Ovary (tissue), 9 donors: ENCODE results near the gene AGRP. TPM values are rescaled to one million over a fixed set of nuclear protein-coding genes. Genes with fewer than 3 reads are reported as not detected.

Source experiments
- DNase-seq, 5 donors: peaks; one replicate each; pipeline ENCODE4 v3.0.0-alpha.2; 2019 to 2020
- H3K27ac ChIP-seq, 2 donors: fragments of 200-600 bp; one replicate each; pipeline versions ENCODE4 v1.5.1 to v1.8.0; 2019 to 2022
- H3K27me3 ChIP-seq: fragments of 200-600 bp; one replicate; pipeline ENCODE4 v1.8.0; 2022
- H3K36me3 ChIP-seq: fragments of 200-600 bp; sonication (generic); one replicate; pipeline ENCODE4 v1.5.1; 2019
- H3K4me1 ChIP-seq: one replicate; pipeline ENCODE4 v1.8.1; 2013; ENCODE audit warnings: mild to moderate bottlenecking, moderate library complexity; ENCODE audit not compliant: insufficient read depth
- H3K4me3 ChIP-seq: fragments of 200-600 bp; sonication (generic); one replicate; pipeline ENCODE4 v1.5.1; 2017
- H3K9me3 ChIP-seq, 2 donors: fragments of 200-600 bp in 1 of 2; sonication (generic) in 1 of 2; one replicate each; pipeline versions ENCODE4 v1.5.1 to v1.8.1; 2013 to 2019; ENCODE audit warnings: mild to moderate bottlenecking in 1 of 2, moderate library complexity in 1 of 2
- CTCF ChIP-seq, 3 donors: fragments of 450-650 bp in 2 of 3; fragments of 200-600 bp in 1 of 3; IDR thresholded peaks; one replicate each; pipeline versions ENCODE4 v1.5.1 to v1.8.0; 2016 to 2022; ENCODE audit warnings: antibody characterized with exemption in 3 of 3, mild to moderate bottlenecking in 1 of 3
- EP300 ChIP-seq: sonication (generic); formaldehyde crosslinking; IDR thresholded peaks from one replicate; pipeline ENCODE4 v1.6.1; 2017; ENCODE audit warnings: antibody characterized with exemption
- POLR2A ChIP-seq: fragments of 450-650 bp; IDR thresholded peaks from one replicate; pipeline ENCODE4 v1.6.1; 2017; ENCODE audit warnings: antibody characterized with exemption, mild to moderate bottlenecking, moderate library complexity
- WGBS, 3 donors: extraction: QIAGEN DNeasy Blood & Tissue Kit in 1 of 3; methylation state at CpG; one replicate each; pipeline versions ENCODE4 v1.1.5 to v1.1.7; 2013 to 2017; 5-methylcytosine and 5-hydroxymethylcytosine counted together
- intact Hi-C, 4 donors: fragments of 100-400 bp; cut with DNase I; formaldehyde crosslinking; loops; one replicate each; pipeline versions ENCODE4 v1.11.0 to v1.15.1; 2022 to 2023
- polyA plus RNA-seq, 2 donors: library from polyadenylated mRNA; stranded (reverse); fragments of 200-250 nt in 1 of 2; fragments of 350-450 nt in 1 of 2; fragmentation: Illumina TruSeq in 1 of 2; extraction: RNeasy Lipid Tissue Mini Kit (QIAGEN cat#74804) in 1 of 2; gene quantifications; one replicate each; pipeline ENCODE4 v1.2.3, GENCODE V29; 2013 to 2014
- total RNA-seq, 7 donors: library from RNA; depleted of rRNA in 2 of 7; stranded (reverse); fragments of >200 nt in 2 of 7; fragmentation: NEBNext Ultra II Directional in 3 of 7; extraction: Animal tissue kit (Norgen Biotek cat#: 25700) in 3 of 7; gene quantifications; one replicate each; pipeline versions ENCODE4 v1.1.0 to v1.2.4, GENCODE V29; 2016 to 2023
- donor health status: DM: no; HTN: no; CAD: no; lungs with moderate emphysema.
- donor health status: DM: no; HTN: no; CAD: no.
- donor health status: Bipolar disorder and iron deficiency.
- donor health status: DM: yes; HTN: yes; CAD: no.
- donor health status: DM: no; HTN: no; CAD: no.
- donor health status: DM: yes; HTN: yes; CAD: no.

The AGRP gene
- total and polyA plus RNA-seq, 9 donors, result 0.11 to 0.55 (median 0.48) TPM; not detected in 6

- TF ChIP-seq CTCF (IDR thresholded peaks at IDR 0.05) (no peak), POLR2A (no peak), EP300 (no peak)
- Histone ChIP-seq H3K4me1 (no peaks in the 10 kb centered on the region), H3K4me3 (no peak overlapping the region), H3K36me3 (no peaks in the 10 kb centered on the region), H3K9me3 (no peaks in the 10 kb centered on the region), H3K27me3 (no peaks in the 10 kb centered on the region), H3K27ac (no peak overlapping the region)
- intact Hi-C loops, result no loop called here
- 82 to 90% (median 88%) methylated on average over 4 of the region's 4 CpGs for WGBS, 3 donors
- DNase-seq, result no peak
These were observed 25.7 kb upstream of the AGRP start for GRCh38 chr16:67509016-67509415.

- no peaks in the 10 kb centered on the region for H3K36me3 ChIP-seq
- H3K27me3 ChIP-seq, result no peaks in the 10 kb centered on the region
- no peak for TF ChIP-seq CTCF (IDR thresholded peaks at IDR 0.05)
- no peak for TF ChIP-seq EP300
- no peak for TF ChIP-seq POLR2A
- no peak overlapping the region for H3K4me3 ChIP-seq
- H3K27ac ChIP-seq, result no peak overlapping the region
- DNase-seq, result no peak
- WGBS, 3 donors, result 71 to 76% (median 75%) methylated on average over 8 of the region's 8 CpGs
- H3K9me3 ChIP-seq, result no peaks in the 10 kb centered on the region
- H3K4me1 ChIP-seq, result no peaks in the 10 kb centered on the region
- intact Hi-C loops, result no loop called here
These were observed 23.1 kb upstream of the AGRP start for GRCh38 chr16:67506468-67506867.

- no peak for DNase-seq
- H3K27me3 ChIP-seq, result no peaks in the 10 kb centered on the region
- TF ChIP-seq POLR2A, result no peak
- TF ChIP-seq CTCF (IDR thresholded peaks at IDR 0.05), result no peak
- TF ChIP-seq EP300, result no peak
- WGBS, 3 donors, result 68 to 78% (median 74%) methylated on average over 9 of the region's 9 CpGs
- intact Hi-C loops, result no loop called here
- no peaks in the 10 kb centered on the region for H3K4me1 ChIP-seq
- no peak overlapping the region for H3K4me3 ChIP-seq
- no peaks in the 10 kb centered on the region for H3K9me3 ChIP-seq
- H3K36me3 ChIP-seq, result no peaks in the 10 kb centered on the region
- no peak overlapping the region for H3K27ac ChIP-seq
These were observed 21.0 kb upstream of the AGRP start for GRCh38 chr16:67504031-67505021.

DNA sequence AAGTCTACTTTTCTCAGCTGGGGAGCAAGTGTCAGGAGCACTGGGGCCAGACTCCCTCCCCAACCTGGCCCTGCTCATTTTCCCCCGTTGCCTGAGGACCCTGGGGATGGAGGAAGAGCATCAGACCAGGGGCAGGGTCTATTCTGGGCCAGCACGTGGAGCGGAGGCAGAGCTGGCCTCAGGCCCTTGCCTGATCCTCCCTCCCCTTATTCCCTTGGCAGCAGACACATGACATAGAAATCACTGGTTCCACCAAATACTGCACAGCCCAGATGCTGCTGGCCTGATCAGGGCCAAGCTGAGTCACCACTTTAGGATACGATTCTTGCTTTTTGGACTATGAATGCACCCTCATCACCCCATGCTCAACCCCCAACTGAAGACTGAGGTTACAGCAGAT, 15.8 kb upstream of the AGRP start:
- 27 to 34% (median 32%) methylated on average over 4 of the region's 4 CpGs for WGBS, 3 donors
- no peaks in the 10 kb centered on the region for H3K27me3 ChIP-seq
- intact Hi-C loops, result no loop called here
- DNase-seq, result peak in 2 of 5 donors; percentile 43 to 47
- H3K9me3 ChIP-seq, result no peaks in the 10 kb centered on the region
- H3K36me3 ChIP-seq, result no peaks in the 10 kb centered on the region
- no peaks in the 10 kb centered on the region for H3K4me1 ChIP-seq
- H3K4me3 ChIP-seq, result no peak overlapping the region
- H3K27ac ChIP-seq, result no peak overlapping the region
- no peak for TF ChIP-seq POLR2A
- TF ChIP-seq EP300, result no peak
- TF ChIP-seq CTCF (IDR thresholded peaks at IDR 0.05), result no peak
